Amniotic stem cell (primary cell): ENCODE measurements around the gene CACTIN.
"Not testable (repeated sequence)": the region's sequence is repeated elsewhere in the genome, so short reads cannot be mapped to it uniquely, and the experiment has no call there.

Experiments used
- DNase-seq: peaks from one replicate; lab custom pipeline; 2025; lab: John Stamatoyannopoulos, UW

Gene CACTIN

GRCh38 chr19:3626473-3627350 is at the start of gene CACTIN:
CACTIN (minus strand) TSS chr19:3626790; CDS start chr19:3626762, 28 bp downstream.
- peak; percentile 95 for DNase-seq

- no peak for DNase-seq
Measured at GRCh38 chr19:3674784-3675543, 48.4 kb upstream of the CACTIN start.

DNA sequence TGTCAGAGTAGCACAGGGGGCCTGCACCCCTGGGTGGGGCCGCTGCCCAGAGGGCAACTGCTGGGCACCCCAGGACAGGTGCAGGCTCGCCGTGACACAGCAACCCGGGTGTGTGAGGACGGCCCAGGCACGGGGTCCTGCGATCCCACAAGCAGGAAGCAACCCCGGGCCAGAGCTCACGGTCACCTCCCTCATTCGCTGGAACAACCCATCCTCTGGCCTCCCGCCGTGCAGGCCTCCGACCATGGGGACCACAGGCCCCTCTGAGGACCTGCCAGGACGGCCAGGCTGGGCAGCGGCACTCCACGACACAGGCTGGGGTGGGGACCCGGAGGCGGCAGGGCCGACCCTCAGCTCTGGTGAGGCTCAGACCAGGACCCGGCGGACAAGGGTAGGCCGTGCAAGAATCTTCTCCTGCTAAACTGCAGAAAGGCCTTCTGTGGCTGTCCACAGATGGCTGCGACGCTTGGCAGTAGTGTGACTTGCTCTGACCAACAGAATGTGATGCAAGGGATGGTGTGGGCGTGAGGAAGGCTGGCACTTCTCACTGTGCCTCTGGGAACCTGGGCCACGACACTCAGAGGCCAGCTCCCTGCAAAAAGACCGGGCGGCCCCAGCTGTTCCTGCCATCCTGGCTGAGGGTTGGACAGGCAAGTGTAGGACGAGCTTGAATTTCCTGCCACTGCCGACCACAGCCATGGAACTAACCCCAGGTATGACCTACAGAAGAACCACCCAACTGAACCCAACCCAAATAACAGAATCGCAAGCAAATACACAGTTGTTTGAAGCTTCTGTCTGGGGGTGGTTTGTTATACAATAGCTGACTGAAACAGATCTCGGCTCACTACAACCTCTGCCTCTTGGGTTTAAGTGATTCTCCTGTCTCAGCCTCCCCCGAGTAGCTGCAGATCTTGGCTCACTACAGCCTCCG is 47.2 kb upstream of the CACTIN start:
- DNase-seq, result no peak

DNA sequence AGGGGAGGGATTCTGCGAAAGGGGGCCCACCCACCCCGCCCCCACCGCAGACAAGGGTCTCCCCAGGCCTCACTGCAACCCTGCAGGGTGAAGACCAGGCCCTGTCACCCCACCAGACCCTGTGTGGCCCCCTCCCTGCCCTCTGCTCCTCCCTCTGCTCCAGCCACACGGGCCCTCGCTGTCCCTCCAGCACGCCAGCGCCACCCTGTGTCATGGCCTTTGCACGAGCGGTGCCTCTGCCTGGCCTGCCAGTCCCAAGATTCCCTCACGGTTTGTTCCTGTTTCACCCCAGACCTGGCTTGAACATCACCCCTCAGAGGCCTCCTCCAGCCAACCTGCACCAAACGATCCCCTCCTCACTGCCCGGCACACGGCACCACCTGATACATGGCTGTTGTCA is 46.4 kb upstream of the CACTIN start:
- DNase-seq, result no peak

DNA sequence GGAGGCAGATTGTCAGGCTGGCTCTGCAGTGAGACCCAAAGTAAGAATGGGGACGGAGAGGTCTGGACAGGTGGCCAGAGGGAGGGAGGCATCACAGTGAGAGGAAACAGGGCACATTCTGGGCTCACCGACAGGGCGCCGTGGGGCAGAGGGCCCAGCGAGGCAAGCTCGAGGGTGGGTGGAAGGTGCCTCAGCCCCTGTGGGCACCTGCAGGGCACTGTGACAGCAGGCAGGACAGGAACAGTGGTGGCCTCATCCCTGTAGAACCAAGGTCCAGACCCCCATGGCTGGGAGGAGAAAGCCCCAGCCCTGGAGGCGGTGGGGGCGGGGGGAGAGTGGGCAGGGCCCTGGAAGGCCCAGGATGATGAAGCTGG is 46.0 kb upstream of the CACTIN start:
- DNase-seq, result no peak

- no peak for DNase-seq
Measured at GRCh38 chr19:3671680-3672574, 45.3 kb upstream of the CACTIN start.

DNA sequence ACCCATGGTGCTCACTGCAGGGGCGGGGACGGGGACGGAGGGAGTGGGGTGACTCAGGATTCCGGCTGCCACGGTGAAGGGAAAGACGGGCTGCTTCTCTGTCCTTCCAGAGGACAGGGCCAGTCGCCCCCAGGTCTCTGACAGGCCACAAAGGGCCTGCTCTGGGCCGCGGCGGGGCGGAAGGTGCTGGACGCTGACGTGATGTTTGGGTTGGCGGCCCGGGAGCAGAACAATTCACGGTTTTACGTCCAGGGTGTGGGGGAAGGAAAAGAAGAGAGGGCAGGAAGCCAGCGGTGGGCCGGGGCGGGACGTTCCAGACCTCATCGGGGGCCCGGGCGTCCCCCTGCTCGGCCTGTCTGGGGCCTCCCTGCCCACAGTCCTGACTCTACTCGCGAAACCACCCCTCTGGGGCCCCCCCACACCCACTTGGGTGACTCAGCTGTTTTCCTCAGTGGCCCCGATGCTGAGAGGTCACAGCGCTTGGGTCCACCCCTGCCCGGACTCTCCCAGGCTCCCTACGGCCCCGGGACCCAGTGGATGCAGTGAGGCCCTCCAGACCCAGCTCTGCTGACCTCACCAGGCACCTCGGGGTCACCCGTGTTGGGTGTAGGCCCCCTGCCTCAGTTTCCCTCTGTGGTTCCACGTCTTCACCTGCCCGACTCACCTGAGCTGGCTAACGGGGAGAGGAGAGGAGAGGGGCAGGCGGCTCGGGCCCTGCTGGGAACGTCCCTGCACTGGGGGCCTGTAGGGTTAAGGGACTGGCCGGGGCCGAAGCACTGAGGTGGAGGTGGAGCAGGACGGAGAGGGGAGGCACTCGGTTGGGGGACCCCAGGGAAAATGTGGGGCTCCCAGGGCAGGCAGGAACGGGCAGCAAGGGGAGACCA is 44.4 kb upstream of the CACTIN start:
- DNase-seq, result no peak

- DNase-seq, result peak; percentile 60
Measured at GRCh38 chr19:3669947-3670795, 43.6 kb upstream of the CACTIN start.

- no peak for DNase-seq
Measured at GRCh38 chr19:3669082-3669946, 42.7 kb upstream of the CACTIN start.

DNA sequence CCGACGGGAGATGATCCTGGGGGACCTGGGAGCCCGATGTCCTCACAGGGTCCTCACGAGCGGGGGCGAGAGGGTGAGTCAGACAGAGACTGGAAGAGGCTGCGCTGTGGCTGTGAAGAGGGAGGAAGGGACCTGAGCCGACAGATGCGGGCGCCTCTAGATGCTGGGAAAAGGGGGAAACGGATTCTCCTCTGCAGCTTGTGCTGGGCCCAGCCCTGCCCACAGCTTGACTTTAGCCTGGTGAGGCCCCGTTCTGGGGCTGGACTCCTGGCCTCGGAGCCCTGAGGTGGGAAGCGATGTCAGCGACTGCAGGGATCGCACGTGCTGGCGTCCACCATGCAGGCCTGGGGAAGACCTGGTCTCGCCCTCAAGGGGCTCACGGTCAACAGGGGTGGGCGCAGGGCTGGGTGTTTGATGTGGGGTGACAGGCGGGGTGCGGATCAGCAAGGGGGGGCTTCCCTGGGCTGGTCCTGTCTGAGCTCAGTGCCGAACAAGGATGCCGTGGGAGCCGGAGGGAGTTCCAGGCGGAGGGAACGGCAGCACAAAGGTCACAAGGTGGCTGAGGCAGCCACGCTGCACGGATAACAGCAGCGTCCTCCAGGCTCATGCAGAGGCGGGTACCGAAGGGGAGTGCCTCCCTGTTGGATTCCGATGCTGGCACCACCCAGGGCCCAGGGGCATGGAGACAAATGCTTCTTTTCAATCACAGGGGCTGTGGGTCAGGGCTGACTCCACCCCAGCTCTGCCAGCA is 41.9 kb upstream of the CACTIN start:
- DNase-seq, result no peak

DNA sequence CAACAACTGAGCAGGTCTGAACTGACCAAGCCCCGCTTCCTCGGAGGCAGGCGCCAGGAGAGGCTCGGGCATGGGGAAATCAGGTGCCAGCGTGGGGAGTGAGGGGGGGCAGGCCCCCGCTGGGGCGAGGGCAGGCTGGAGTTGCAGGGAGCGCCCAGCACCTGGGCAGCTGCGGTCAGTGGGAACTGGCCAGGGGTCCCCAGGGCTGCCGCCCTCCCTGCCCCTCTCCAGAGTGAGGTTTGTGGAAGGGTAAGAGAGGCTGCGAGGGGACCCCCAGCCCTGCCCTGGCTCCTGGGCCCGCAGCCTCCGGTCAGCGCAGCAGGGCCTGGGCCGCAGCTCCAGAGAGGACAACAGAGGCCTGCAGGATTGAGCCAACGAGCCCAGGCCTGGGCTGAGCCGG is 41.2 kb upstream of the CACTIN start:
- no peak for DNase-seq

DNA sequence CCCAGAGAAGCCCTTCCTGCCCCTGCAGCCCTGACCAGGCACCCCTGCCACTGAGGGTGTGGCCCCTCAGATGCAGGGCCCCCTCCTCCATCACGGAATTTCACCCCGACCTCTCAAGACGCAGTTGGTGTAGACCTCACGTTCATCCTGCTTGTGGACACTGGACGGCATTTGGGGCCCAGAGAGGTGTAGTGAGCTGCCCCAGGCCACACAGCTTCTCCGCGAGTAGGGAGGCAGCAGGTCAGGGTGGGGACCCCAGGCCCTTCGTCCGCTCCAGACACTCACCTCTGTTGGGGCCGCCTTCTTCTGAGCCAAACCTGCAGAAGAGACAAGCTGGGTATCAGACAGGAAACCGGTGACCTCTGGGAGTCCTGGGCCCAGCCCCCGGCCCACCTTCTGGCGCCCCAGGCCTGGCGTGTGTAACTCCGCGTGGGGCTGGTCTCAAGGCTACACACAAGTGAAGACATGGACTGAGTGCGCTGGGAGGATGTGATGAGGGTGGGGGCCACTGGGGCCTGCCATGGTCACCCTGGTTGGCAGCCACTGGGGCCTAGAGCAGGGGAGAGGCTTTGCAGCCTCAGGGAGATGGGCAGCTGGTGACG is 40.5 kb upstream of the CACTIN start:
- DNase-seq, result no peak

- DNase-seq, result not testable (repeated sequence)
Measured at GRCh38 chr19:3666545-3666856, 39.9 kb upstream of the CACTIN start.

DNA sequence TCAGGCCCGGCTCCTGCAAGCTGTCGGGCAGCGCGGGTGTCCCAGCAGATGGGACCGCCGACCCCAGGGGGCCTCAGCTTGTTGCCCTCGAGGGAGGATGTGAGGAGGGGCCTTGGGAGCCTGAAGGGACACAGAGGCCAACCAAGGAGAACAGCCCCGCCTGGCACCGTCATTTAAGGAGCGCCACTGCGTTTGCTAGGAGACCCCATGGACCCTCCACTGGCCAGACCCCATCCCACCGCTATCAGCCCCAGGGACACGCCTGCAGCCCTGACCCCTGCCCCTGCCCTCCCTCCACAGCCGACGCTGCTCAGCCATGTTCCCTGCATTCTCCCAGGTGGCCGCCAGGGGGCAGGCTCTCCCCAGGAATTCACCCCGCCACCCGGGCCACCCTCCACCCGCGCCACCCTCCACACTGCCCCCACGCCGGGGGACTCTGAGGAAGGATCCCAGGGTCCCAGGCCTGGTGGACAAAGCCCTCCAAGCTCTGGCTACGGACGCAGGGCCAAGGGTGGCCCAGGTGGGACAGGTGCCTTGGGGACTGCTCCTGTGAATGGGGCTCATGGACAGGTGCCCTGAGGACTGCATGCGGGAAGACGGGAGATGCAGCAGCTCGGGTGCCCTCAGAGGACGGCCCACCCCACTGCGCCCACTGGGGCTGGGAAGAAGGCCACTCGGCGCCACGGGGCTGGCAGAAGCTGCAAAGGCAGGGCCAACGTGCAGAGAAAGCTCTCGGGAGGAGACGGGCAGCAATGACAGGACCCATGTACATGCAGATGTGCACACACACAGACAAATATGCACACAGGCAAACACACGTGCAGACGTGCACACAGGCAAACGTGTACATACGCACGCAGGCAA is 39.3 kb upstream of the CACTIN start:
- no peak for DNase-seq

- DNase-seq, result no peak
Measured at GRCh38 chr19:3664879-3665642, 38.5 kb upstream of the CACTIN start.
